ENCODE measurements around the gene GRIPAP1.

GRIPAP1 gene

GRCh38 chrX:48936429-48937053, 65.5 kb downstream of the GRIPAP1 start:
- TF ChIP-seq RARB (CRISPR knock-in tag; IDR thresholded peaks at IDR 0.05), result no peak
- TF ChIP-seq ESRRG (CRISPR knock-in tag; IDR thresholded peaks at IDR 0.05), result no peak
- TF ChIP-seq TOX (CRISPR knock-in tag; IDR thresholded peaks at IDR 0.05; ENCODE audit: borderline replicate concordance), result no peak
- no peak for TF ChIP-seq ARNTL (CRISPR knock-in tag; IDR thresholded peaks at IDR 0.05; ENCODE audit: borderline replicate concordance, low read depth)
- no peak for ATAC-seq

- no peak for ATAC-seq
- no peak for TF ChIP-seq PPARA (CRISPR knock-in tag; IDR thresholded peaks at IDR 0.05; ENCODE audit: borderline replicate concordance)
- TF ChIP-seq BACH2 (CRISPR knock-in tag; IDR thresholded peaks at IDR 0.05; ENCODE audit: borderline replicate concordance), result no peak
- TF ChIP-seq PATZ1 (CRISPR knock-in tag; IDR thresholded peaks at IDR 0.05; ENCODE audit: borderline replicate concordance), result no peak
- no peak for TF ChIP-seq ZFP3 (CRISPR knock-in tag; IDR thresholded peaks at IDR 0.05)
- TF ChIP-seq SNAI2 (CRISPR knock-in tag; IDR thresholded peaks at IDR 0.05), result no peak
- no peak for TF ChIP-seq GLIS3 (CRISPR knock-in tag; IDR thresholded peaks at IDR 0.05)
- TF ChIP-seq ARNTL (CRISPR knock-in tag; IDR thresholded peaks at IDR 0.05; ENCODE audit: borderline replicate concordance, low read depth), result no peak
- TF ChIP-seq OSR1 (CRISPR knock-in tag; IDR thresholded peaks at IDR 0.05), result no peak
- no peak for TF ChIP-seq TCF4 (CRISPR knock-in tag; IDR thresholded peaks at IDR 0.05; ENCODE audit: borderline replicate concordance)
- TF ChIP-seq TOX (CRISPR knock-in tag; IDR thresholded peaks at IDR 0.05; ENCODE audit: borderline replicate concordance), result no peak
- TF ChIP-seq ZC3H10 (CRISPR knock-in tag; IDR thresholded peaks at IDR 0.05), result no peak
- no peak for TF ChIP-seq TSHZ2 (CRISPR knock-in tag; IDR thresholded peaks at IDR 0.05)
- TF ChIP-seq ZNF70 (CRISPR knock-in tag; IDR thresholded peaks at IDR 0.05), result no peak
- no peak for TF ChIP-seq CSDC2 (CRISPR knock-in tag; IDR thresholded peaks at IDR 0.05)
- no peak for TF ChIP-seq POU6F1 (CRISPR knock-in tag; IDR thresholded peaks at IDR 0.05; ENCODE audit: borderline replicate concordance, low read depth)
Measured at GRCh38 chrX:48935301-48935670, 66.8 kb downstream of the GRIPAP1 start.

- no peak for ATAC-seq
- no peak for TF ChIP-seq ESRRG (CRISPR knock-in tag; IDR thresholded peaks at IDR 0.05)
- TF ChIP-seq ZC3H10 (CRISPR knock-in tag; IDR thresholded peaks at IDR 0.05), result no peak
- no peak for TF ChIP-seq SNAI2 (CRISPR knock-in tag; IDR thresholded peaks at IDR 0.05)
- TF ChIP-seq PPARA (CRISPR knock-in tag; IDR thresholded peaks at IDR 0.05; ENCODE audit: borderline replicate concordance), result no peak
- no peak for TF ChIP-seq ZNF8 (CRISPR knock-in tag; IDR thresholded peaks at IDR 0.05)
- TF ChIP-seq ZNF70 (CRISPR knock-in tag; IDR thresholded peaks at IDR 0.05), result no peak
Measured at GRCh38 chrX:48934581-48935300, 67.3 kb downstream of the GRIPAP1 start.

- TF ChIP-seq ARNTL (CRISPR knock-in tag; IDR thresholded peaks at IDR 0.05; ENCODE audit: borderline replicate concordance, low read depth), result no peak
- no peak for TF ChIP-seq ZFP30 (CRISPR knock-in tag; IDR thresholded peaks at IDR 0.05)
- no peak for TF ChIP-seq OSR1 (CRISPR knock-in tag; IDR thresholded peaks at IDR 0.05)
- TF ChIP-seq TOX (CRISPR knock-in tag; IDR thresholded peaks at IDR 0.05; ENCODE audit: borderline replicate concordance), result no peak
- TF ChIP-seq CREB5 (CRISPR knock-in tag; IDR thresholded peaks at IDR 0.05; ENCODE audit: low read depth), result no peak
- TF ChIP-seq ZNF8 (CRISPR knock-in tag; IDR thresholded peaks at IDR 0.05), result no peak
- no peak for TF ChIP-seq ZNF70 (CRISPR knock-in tag; IDR thresholded peaks at IDR 0.05)
- no peak for TF ChIP-seq BACH2 (CRISPR knock-in tag; IDR thresholded peaks at IDR 0.05; ENCODE audit: borderline replicate concordance)
- no peak for TF ChIP-seq GLIS3 (CRISPR knock-in tag; IDR thresholded peaks at IDR 0.05)
- TF ChIP-seq TCF4 (CRISPR knock-in tag; IDR thresholded peaks at IDR 0.05; ENCODE audit: borderline replicate concordance), result no peak
- no peak for TF ChIP-seq ZC3H10 (CRISPR knock-in tag; IDR thresholded peaks at IDR 0.05)
- TF ChIP-seq CSDC2 (CRISPR knock-in tag; IDR thresholded peaks at IDR 0.05), result no peak
- no peak for TF ChIP-seq ZFP3 (CRISPR knock-in tag; IDR thresholded peaks at IDR 0.05)
- TF ChIP-seq SNAI2 (CRISPR knock-in tag; IDR thresholded peaks at IDR 0.05), result no peak
- ATAC-seq, result no peak
Measured at GRCh38 chrX:48933757-48934156, 68.3 kb downstream of the GRIPAP1 start.
